ENCODE measurements around the gene SLC5A6. TPM values are rescaled to one million over a fixed set of nuclear protein-coding genes. Genes with fewer than 3 reads are reported as not detected.
"Not testable (repeated sequence)": the region's sequence is repeated elsewhere in the genome, so short reads cannot be mapped to it uniquely, and the experiment has no call there.

SLC5A6 gene
- total and polyA plus RNA-seq, 2 experiments from 2014 or later: 28.4 to 40.8 TPM

DNA sequence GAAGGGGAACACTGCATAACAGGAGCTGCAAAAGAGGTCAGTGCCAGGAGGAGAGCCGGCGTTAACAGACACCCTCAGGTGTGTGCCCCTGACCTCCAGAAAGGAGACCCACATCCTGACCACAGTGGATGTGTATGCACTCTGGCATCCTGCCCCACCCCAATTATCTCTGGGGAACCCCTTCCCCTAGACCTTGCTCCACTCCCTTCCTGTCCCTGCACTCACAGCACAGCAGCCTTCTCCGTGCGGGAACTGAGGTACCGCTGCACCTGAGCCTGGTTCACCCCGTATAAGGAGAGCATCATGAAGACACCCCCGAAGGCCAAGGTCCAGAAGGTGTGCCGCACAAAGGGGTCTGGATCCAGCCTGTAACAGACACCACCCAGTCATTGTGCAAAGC lies 7.5 kb downstream of the SLC5A6 start:
- Histone ChIP-seq H3K9me3 (ENCODE audit: low read depth) (no peaks in the 10 kb centered on the region), H3K36me3 (peaks cover 12% of the 10 kb centered on the region), H3K4me1 (ENCODE audit: low read depth) (no peaks in the 10 kb centered on the region), H3K4me3 (no peak overlapping the region), H3K27me3 (no peaks in the 10 kb centered on the region), H3K27ac (no peak overlapping the region)
- no peak for TF ChIP-seq CTCF (IDR thresholded peaks at IDR 0.05; ENCODE audit: low read depth, low read length)
- DNase-seq (ENCODE audit: low read depth in 1 of 2, low spot score in 1 of 2): no peak

GRCh38 chr2:27203741-27204140 lies 8.3 kb downstream of the SLC5A6 start:
- TF ChIP-seq CTCF (IDR thresholded peaks at IDR 0.05; ENCODE audit: low read depth, low read length): no peak
- no peaks in the 10 kb centered on the region for H3K9me3 ChIP-seq (ENCODE audit: low read depth)
- no peak for DNase-seq (ENCODE audit: low read depth in 1 of 2, low spot score in 1 of 2)
- H3K27me3 ChIP-seq: no peaks in the 10 kb centered on the region
- H3K36me3 ChIP-seq: peaks cover 12% of the 10 kb centered on the region
- no peak overlapping the region for H3K27ac ChIP-seq
- H3K4me1 ChIP-seq (ENCODE audit: low read depth): no peaks in the 10 kb centered on the region
- H3K4me3 ChIP-seq: no peak overlapping the region

DNA sequence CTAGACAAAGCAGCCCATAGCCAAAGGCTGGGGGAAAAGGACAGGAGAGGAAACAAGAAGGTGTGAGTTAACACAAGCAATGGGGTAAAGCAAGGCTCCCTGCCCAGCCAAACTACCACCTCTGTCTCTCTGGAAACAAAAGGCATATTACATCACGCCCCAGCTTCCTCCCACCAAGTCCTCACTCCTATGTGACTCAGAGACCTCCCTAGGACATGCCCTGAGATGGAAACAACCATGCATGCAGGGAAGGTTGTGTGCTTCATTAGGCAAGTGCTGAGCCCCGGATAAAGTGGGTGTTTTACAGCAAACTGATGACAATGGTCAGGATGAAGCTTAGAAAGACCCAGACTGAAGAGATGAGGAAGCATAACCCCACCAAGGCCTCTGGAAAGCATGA lies 9.2 kb downstream of the SLC5A6 start:
- Histone ChIP-seq H3K27me3 (no peaks in the 10 kb centered on the region), H3K36me3 (peaks cover 12% of the 10 kb centered on the region), H3K27ac (no peak overlapping the region), H3K9me3 (ENCODE audit: low read depth) (no peaks in the 10 kb centered on the region), H3K4me3 (no peak overlapping the region), H3K4me1 (ENCODE audit: low read depth) (no peaks in the 10 kb centered on the region)
- peak in 1 of 2 donors; percentile 55 for DNase-seq (ENCODE audit: low read depth in 1 of 2, low spot score in 1 of 2)
- no peak for TF ChIP-seq CTCF (IDR thresholded peaks at IDR 0.05; ENCODE audit: low read depth, low read length)

DNA sequence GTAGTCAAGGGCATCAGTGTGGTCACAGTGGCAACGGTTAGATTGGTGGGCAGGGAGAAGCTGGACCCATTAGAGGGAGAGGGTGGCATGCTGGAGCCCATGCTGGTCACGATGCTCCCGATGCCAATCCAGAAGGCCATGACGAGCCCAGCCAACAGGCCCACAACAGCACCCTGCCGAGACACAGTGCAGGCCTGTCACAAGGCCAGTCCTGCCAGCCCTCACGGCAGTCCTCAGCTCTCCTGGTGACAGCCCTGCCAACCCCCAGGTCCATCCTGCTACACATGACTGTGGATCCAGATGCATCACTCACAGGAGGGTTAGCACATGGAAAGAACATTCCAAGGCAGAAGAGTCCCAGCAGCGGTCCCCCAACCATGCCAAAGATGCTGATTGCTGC lies 10.4 kb downstream of the SLC5A6 start:
- H3K36me3 ChIP-seq: peaks cover 12% of the 10 kb centered on the region
- no peak overlapping the region for H3K4me3 ChIP-seq
- DNase-seq (ENCODE audit: low read depth in 1 of 2, low spot score in 1 of 2): no peak
- no peak for TF ChIP-seq CTCF (IDR thresholded peaks at IDR 0.05; ENCODE audit: low read depth, low read length)
- H3K27me3 ChIP-seq: no peaks in the 10 kb centered on the region
- no peaks in the 10 kb centered on the region for H3K9me3 ChIP-seq (ENCODE audit: low read depth)
- H3K27ac ChIP-seq: no peak overlapping the region
- H3K4me1 ChIP-seq (ENCODE audit: low read depth): no peaks in the 10 kb centered on the region

GRCh38 chr2:27199241-27199640 lies 12.8 kb downstream of the SLC5A6 start:
- Histone ChIP-seq H3K4me3 (no peak overlapping the region), H3K27me3 (no peaks in the 10 kb centered on the region), H3K4me1 (ENCODE audit: low read depth) (no peaks in the 10 kb centered on the region), H3K36me3 (peaks cover 7% of the 10 kb centered on the region), H3K9me3 (ENCODE audit: low read depth) (no peaks in the 10 kb centered on the region), H3K27ac (no peak overlapping the region)
- TF ChIP-seq CTCF (IDR thresholded peaks at IDR 0.05; ENCODE audit: low read depth, low read length): no peak
- no peak for DNase-seq (ENCODE audit: low read depth in 1 of 2, low spot score in 1 of 2)

DNA sequence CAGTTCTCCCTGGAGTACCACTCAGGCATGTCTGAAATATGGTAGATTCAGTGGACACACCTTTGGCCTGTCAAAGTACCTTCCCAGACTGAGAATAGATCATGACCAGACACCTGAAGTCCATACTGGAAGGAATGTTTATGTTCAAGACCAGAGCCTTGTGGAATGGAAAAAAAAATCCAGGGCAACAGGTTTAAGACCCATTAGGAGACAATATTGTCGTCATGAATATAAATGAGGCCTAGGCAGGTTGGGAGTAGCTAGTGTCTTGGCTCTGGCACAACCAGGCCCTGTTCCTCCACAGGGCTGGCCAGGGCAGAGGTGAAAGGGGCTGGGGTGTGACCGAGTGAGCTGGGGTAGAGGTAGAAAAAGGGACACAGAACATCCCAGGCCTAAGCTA lies 13.4 kb downstream of the SLC5A6 start:
- peaks cover 4% of the 10 kb centered on the region for H3K36me3 ChIP-seq
- H3K4me1 ChIP-seq (ENCODE audit: low read depth): no peaks in the 10 kb centered on the region
- TF ChIP-seq CTCF (IDR thresholded peaks at IDR 0.05; ENCODE audit: low read depth, low read length): no peak
- no peak for DNase-seq (ENCODE audit: low read depth in 1 of 2, low spot score in 1 of 2)
- H3K9me3 ChIP-seq (ENCODE audit: low read depth): no peaks in the 10 kb centered on the region
- no peak overlapping the region for H3K4me3 ChIP-seq
- H3K27me3 ChIP-seq: no peaks in the 10 kb centered on the region
- H3K27ac ChIP-seq: no peak overlapping the region

DNA sequence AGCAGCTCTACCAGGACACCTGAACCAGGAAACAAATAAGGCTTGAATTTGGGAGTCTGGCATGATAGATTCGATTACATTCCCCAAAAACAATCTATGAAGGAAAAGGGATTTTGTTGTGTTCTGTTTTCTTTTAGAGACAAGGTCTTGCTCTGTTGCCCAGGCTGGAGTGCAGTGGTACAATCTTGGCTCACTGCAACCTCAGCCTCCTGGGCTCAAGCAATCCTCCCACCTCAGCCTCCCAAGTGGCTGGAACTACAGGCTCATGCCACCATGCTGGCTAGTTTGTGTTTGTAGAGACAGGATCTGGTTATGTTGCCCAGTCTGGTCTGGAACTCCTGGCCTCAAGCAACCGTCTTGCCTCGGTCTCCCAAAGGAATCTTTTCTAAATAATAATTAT lies 14.0 kb downstream of the SLC5A6 start:
- not testable (repeated sequence) for H3K27me3 ChIP-seq; H3K4me1 ChIP-seq (ENCODE audit: low read depth); H3K9me3 ChIP-seq (ENCODE audit: low read depth); H3K36me3 ChIP-seq; DNase-seq (ENCODE audit: low read depth in 1 of 2, low spot score in 1 of 2); H3K4me3 ChIP-seq; H3K27ac ChIP-seq

GRCh38 chr2:27195799-27196198 lies 16.3 kb downstream of the SLC5A6 start:
- H3K4me1 ChIP-seq (ENCODE audit: low read depth); H3K27me3 ChIP-seq; DNase-seq (ENCODE audit: low read depth in 1 of 2, low spot score in 1 of 2); H3K36me3 ChIP-seq; H3K9me3 ChIP-seq (ENCODE audit: low read depth); H3K27ac ChIP-seq; H3K4me3 ChIP-seq: not testable (repeated sequence)
